ENCODE data around the gene LRRC37B.
"Not testable (repeated sequence)": the region's sequence is repeated elsewhere in the genome, so short reads cannot be mapped to it uniquely, and the experiment has no call there.

DNA sequence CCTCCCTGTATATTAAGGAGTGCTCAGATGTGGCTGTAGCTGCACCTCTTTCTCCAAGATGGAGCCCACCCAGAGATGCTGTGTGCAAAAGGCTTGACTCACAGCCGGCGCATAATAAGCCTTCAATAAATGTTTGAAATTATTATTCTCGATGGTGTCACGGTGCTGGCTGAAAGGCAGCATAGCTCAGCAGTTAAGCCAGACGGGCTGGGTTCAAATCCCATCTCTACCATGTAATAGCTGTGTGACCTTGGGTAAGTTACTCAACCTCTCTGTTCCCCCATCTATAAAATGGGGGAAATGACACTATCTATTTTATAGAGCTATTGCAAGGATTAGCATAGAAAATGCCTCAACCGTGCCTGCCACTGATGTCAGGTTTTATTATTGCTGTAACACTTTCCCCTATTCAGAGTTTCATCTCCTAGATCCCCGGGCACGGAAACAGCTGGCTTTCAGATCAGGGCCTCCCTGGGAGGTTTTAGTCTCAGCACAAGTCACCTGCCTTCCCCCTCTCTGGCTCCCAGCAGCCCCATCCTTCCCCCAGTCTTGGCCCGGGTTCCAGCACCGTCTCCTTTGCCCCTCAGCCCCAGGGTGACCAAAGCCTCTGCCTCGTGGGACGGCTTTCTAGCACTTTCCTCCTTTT lies 50.4 kb downstream of the LRRC37B start:
- TF ChIP-seq CTCF (IDR thresholded peaks at IDR 0.05; ENCODE audit: low read depth, low read length, missing input control); YY1 (IDR thresholded peaks at IDR 0.05); RAD21 (IDR thresholded peaks at IDR 0.05): not testable (repeated sequence)
- TF ChIP-seq, protein P1, sequence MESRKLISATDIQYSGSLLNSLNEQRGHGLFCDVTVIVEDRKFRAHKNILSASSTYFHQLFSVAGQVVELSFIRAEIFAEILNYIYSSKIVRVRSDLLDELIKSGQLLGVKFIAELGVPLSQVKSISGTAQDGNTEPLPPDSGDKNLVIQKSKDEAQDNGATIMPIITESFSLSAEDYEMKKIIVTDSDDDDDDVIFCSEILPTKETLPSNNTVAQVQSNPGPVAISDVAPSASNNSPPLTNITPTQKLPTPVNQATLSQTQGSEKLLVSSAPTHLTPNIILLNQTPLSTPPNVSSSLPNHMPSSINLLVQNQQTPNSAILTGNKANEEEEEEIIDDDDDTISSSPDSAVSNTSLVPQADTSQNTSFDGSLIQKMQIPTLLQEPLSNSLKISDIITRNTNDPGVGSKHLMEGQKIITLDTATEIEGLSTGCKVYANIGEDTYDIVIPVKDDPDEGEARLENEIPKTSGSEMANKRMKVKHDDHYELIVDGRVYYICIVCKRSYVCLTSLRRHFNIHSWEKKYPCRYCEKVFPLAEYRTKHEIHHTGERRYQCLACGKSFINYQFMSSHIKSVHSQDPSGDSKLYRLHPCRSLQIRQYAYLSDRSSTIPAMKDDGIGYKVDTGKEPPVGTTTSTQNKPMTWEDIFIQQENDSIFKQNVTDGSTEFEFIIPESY (IDR thresholded peaks at IDR 0.05): not testable (repeated sequence)
